DMS79 (cell line): ENCODE results near the gene INTS15.
"Not testable (repeated sequence)": the region's sequence is repeated elsewhere in the genome, so short reads cannot be mapped to it uniquely, and the experiment has no call there.

Experiments
- DNase-seq: peaks from one replicate; lab custom pipeline; 2025; lab: John Stamatoyannopoulos, UW

The INTS15 gene

GRCh38 chr7:6618621-6619020 is 28.8 kb downstream of the INTS15 start:
- no peak for DNase-seq

- no peak for DNase-seq
These were observed 30.1 kb downstream of the INTS15 start for GRCh38 chr7:6619961-6620360.

DNA sequence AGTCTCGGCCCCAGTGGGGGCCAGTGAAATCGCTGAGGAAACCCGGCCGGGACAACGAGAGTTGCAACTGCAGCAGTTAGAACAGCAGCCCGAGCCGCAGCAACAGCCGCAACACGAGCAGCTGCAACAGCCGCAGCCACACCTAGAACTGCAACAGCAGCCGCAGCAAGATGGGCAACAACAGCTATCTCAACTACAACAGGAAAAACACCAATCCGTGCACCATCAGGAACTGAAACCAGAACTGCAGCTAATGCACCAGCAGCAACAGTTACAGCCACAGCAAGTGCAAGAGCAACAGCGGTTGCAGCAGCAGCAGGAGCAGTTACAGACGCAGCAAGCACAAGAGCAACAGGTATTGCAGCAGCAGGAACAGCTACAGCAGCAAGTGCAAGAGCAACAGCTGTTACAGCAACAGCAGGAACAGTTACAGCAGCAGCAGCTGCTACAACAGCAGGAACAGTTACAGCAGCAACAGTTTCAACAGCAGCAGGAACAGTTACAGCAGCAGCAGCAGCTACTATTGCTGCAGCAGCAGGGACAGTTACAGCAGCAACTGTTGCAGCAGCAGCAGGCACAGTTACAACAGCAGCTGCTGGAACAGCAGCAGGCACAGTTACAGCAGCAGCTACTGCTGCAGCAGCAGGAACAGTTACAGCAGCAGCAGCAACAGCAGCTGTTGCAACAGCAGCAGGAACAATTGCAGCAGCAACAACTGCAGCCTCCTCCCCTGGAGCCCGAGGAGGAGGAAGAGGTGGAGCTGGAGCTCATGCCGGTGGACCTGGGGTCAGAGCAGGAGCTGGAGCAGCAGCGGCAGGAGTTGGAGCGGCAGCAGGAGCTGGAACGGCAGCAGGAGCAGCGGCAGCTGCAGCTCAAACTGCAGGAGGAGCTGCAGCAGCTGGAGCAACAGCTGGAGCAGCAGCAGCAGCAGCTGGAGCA is 31.6 kb downstream of the INTS15 start:
- DNase-seq = no peak

GRCh38 chr7:6622134-6622710 is 32.4 kb downstream of the INTS15 start:
- no peak for DNase-seq

GRCh38 chr7:6623589-6624245 is 33.9 kb downstream of the INTS15 start:
- no peak for DNase-seq

DNA sequence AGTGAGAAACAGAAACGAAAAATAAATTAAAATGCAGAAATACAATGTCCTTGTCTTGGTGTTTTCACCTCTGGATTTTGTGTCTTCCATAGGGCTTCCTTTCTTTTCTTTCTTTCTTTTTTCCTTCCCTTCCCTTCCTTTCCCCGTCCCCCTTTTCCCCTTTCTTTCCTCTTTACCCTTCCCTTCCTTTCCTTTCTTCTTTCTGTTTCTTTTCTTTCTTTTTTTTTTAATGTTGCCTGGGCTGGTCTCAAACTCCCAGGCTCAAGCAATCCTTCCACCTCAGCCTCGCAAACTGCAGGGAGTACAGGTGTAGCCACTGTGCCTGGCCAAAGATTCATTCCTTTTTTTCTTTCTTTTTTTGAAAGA is 34.4 kb downstream of the INTS15 start:
- DNase-seq = no peak

- peak; percentile 65 for DNase-seq
These were observed 38.2 kb downstream of the INTS15 start for GRCh38 chr7:6628045-6628444.

DNA sequence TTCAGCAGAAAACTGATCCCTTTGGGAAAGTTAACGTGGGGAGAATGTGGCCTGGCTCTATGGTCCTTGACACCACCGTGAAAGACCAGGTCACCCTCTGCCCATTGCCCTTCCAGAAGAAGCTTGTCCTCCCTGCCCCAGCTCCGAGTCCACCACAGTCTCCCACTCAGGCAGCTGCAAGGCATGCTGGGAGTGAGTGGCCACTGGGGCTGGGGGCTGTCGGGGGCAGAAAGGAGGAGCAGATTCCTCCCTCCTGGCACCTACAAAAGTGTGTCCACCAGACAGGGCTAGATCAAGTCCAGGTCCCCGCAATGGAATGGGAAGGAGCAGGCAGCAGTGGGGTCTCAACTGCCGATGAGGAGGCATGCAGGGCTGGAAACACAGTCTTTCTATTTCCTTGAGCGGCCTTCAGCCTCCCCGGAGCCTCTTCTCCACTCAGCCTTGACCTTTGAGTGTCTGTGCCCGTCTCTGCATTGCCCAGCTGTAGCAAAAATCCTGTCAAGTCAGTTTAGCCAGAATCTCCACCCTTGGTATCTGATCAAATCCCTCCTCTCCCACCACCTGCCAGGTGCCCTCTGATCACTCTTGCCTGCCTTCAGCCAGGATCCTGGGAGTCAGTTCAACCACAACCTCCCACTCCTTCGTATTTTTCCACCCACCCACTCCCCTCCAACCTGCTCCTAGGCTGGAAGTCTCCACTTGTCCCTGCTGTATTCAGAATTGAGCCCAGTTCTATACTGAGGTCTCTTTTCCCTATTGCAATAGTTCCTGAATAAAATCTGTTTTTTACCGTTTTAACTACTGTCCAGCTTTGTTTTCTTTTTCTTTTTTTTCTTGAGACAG is 40.4 kb downstream of the INTS15 start:
- no peak for DNase-seq

DNA sequence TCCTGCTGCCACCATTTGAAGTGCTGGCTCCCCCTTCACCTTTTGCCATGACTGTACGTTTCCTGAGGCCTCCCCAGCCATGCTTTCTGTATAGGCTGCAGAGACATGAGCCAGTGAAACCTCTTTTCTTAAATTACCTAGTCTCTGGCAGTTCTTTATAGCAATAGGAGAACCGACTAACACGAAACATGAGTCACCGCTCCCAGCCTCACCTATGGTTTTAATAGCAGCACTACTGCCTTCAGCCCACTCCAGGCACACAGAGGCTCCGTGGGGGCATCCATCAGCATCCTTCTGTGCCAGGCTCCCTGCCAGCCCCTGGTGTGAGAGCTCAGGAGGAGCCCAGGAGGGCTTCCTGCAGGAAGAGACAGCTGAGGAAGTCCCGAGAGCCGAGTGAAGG is 41.8 kb downstream of the INTS15 start:
- no peak for DNase-seq

- no peak for DNase-seq
These were observed 44.2 kb downstream of the INTS15 start for GRCh38 chr7:6634021-6634420.

DNA sequence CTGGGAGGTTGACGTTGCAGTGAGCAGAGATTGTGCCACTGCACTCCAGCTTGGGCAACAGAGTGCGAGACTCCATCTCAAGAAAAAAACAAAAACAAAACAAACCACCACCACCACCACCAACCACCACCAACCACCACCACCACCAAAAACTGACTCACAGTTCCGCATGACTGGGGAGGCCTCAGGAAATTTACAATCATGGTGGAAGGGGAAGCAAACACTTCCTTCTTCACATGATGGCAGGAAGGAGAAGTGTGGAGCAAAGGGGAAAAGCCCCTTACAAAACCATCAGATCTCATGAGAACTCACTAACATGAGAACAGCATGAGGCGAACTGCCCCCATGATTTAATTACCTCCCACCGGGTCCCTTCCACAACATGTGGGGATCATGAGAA is 45.1 kb downstream of the INTS15 start:
- not testable (repeated sequence) for DNase-seq

DNA sequence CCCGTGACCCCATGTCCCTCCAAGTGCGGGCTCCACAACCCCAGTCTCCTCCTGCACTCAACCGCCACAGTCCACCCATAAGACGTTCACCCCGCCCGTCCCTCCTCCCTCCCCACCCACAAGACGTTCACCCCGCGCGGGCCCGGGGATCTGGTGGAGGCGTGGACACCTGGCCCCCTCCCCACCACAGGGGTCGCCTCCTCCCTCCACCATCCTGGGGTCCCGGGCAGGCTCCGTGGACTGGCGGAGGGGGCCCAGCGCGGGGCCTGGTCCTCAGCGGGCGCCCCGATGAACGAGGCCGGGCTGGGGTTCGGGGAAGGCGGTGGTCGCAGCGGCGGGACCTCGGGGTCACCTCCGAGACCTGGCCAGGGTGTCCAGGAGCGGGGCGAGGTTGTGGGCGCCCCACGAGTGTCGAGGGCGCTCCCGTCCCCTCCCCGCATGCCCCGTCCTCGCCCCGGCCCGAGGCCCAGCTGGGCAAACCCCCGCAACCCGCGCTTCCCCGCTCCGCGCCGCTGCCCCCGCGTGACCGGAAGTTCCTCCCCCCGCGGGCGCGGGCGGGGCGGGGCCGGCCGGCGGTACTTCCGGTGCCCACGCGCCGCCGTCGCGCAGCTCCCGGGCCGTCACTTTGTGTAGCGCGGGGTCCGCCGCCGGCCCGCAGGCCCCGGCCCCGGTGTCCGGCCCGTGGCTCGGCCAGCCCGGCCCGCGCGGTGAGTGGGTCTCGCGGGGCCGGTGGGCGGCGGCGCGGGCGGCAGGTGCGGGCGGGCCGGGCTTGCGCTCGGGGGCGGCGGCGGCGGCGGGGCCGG is 47.1 kb downstream of the INTS15 start, which contains the start of gene ZNF316:
Gene ZNF316 (plus strand): TSS at position 578 of the 803 bp plus-strand sequence. CDS start 5,092 bp downstream, outside the sequence.
- DNase-seq = no peak

GRCh38 chr7:6637544-6638229 is 47.9 kb downstream of the INTS15 start:
- no peak for DNase-seq

DNA sequence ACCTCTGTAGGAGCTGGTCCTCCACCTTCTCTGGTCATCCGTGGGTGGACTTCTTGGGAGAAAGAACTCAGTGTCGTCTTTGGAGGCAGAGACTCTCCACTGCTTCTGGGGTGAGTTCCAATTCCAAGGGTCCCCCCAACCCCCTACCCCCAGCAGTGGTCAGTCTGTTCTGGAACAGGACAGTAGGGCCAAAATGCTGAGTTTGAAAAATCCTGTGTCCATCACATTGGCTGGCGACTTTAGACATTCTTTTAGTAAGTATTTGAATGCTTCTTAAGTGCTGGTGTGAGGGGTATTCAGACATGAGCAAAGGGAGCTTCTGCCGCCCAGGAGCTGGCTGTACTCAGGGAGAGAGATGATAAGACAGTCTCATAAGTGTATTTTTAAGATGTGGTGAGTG is 49.2 kb downstream of the INTS15 start:
- no peak for DNase-seq

GRCh38 chr7:6639627-6640026 is 49.8 kb downstream of the INTS15 start:
- no peak for DNase-seq

DNA sequence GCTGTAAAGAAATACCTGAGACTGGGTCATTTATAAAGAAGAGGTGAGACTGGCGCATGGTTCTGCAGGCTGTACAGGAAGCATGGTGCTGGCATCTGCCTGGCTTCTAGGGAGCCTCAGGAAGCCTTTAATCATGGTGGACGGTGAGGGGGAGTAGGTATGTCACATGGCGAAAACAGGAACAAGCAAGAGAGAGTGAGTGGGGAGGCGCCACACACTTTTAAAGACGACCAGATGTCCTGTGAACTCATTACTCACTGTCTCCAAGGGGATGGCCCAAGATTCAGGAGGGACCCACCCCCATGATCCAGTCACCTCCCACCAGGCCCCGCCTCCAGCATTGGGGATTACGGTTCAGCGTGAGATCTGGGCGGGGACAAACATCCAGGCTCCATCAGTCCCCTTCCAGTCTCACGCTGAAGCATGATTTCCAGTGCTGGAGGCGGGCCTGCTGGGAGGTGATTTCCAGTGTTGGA is 50.5 kb downstream of the INTS15 start:
- DNase-seq = no peak

DNA sequence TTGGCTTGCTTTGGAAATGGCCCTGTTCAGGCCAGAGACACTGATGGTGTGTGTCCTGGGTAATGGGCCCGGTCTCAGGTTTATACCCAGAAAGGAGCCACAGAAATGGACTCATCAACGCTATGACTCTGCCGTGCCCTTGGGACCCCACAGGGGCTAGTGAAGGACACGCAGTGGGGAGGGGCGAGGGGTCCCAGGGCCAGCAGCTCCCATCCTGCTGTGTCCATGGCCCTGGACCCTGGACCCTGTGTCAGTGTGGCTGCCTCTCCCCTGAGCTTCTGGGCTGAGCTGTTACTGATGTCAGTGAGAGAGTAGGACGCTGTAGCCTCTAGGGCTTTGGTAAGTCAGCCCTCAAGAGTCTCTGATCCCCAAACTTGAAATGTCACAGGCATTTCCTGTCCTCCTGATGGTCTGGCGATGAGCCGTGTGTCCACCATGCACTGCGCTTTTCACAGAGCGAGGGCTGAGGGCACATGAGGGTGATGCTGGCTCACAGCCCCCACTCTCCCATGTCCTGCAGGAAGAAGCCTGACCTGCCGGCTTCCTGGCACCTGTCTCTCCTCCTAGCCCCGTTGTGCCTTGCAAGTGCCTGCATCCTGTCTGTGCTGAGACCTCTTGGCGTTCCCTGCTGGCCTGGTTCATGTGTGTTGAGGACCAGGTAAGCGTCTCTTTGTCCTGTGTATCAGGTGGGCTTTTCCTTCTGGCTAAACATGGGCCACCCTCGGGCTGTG is 51.6 kb downstream of the INTS15 start:
- no peak for DNase-seq

- no peak for DNase-seq
These were observed 52.5 kb downstream of the INTS15 start for GRCh38 chr7:6642239-6642839.
